Bronchial epithelial cell (primary cell): ENCODE data around the gene MANSC4. TPM values are rescaled to one million over a fixed set of nuclear protein-coding genes. Genes with fewer than 3 reads are reported as not detected.

Experiments used
- DNase-seq: peaks from one replicate; pipeline ENCODE4 v3.0.0-alpha.2; 2010; ENCODE audit warnings: low read depth
- FAIRE-seq: peaks from 2 replicates; lab custom pipeline; 2011; peaks lifted over from hg19 to GRCh38; lab: Jason Lieb, UNC
- H3K27me3 ChIP-seq: 2 replicates; pipeline ENCODE4 v1.5.1; 2011; ENCODE audit warnings: low read length; ENCODE audit not compliant: control insufficient read depth, insufficient read depth
- H3K36me3 ChIP-seq: 2 replicates; pipeline ENCODE4 v1.5.1; 2011; ENCODE audit warnings: low read length; ENCODE audit not compliant: control insufficient read depth, insufficient read depth
- H3K4me3 ChIP-seq: 2 replicates; pipeline ENCODE4 v1.5.1; 2011; ENCODE audit warnings: mild to moderate bottlenecking, low read depth, low read length, control low read depth
- CTCF ChIP-seq: IDR thresholded peaks from 2 replicates; pipeline ENCODE4 v1.5.1; 2011; ENCODE audit warnings: mild to moderate bottlenecking, moderate library complexity, low read length, control low read depth, inconsistent platforms; ENCODE audit not compliant: insufficient read depth, severe bottlenecking
- total RNA-seq: library from RNA; depleted of rRNA; stranded (reverse); fragments of >200 nt; gene quantifications from 2 replicates; pipeline ENCODE4 v1.2.1, GENCODE V29; 2014

MANSC4 gene
- total RNA-seq, 1 donor from 2014 or later = not detected

GRCh38 chr12:27800819-27801218 is 20.8 kb upstream of the MANSC4 start:
- FAIRE-seq (no peak), DNase-seq (no peak)
- H3K4me3 ChIP-seq = no peak overlapping the region
- peaks cover 3% of the 10 kb centered on the region for H3K36me3 ChIP-seq
- H3K27me3 ChIP-seq = no peaks in the 10 kb centered on the region
- no peak for TF ChIP-seq CTCF

DNA sequence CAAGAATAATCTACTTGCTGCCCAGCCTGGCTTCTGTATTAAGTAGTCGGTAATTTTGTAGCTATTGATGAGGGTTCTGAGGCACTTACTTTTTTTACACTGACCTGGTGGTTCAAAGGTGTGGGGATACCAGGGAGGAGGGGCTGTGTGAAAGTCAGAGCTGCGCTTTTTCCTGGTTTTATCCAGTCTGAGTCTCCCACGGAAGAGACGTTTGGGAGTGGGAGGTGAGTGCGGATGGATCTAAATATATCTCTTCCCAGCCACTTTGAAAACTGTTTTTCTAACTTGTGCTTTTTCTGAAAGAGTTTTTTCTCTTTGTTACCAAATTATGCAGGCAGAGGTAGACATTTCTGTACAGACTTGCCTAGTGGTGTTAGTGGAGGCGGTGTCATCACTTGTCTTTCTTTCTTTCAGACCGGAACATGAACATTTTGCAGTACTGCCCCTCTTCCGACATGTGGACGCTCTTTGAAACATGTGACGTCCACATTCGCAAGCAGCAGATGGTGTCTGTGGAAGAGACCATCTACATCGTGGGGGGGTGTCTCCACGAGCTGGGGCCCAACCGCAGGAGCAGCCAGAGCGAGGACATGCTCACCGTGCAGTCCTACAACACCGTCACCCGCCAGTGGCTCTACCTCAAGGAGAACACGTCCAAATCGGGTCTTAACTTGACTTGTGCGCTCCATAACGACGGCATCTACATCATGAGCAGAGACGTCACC is 17.4 kb upstream of the MANSC4 start:
- FAIRE-seq = peak; percentile 86
- peaks cover 6% of the 10 kb centered on the region for H3K36me3 ChIP-seq
- no peak for DNase-seq

DNA sequence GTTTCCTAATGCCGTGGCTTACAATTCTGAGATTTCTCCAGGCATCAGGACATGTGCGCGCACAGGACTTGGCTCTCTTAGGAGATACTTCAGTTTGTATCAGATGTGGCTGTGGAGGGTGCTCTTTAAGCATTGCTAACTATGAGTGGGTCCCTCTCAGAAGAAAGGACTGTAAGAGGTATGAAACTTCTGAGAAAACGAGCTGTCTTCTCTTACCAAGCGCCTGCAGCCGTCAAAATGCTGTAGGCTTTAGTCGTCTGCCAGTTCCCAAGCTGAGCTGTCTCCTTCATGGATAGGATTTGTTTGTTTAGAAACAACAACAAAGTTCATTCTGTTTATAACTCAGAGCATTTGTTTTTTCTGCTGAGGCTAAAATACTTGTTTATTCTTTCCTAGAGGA is 16.1 kb upstream of the MANSC4 start:
- peaks cover 15% of the 10 kb centered on the region for H3K36me3 ChIP-seq
- DNase-seq (no peak), FAIRE-seq (no peak)
- H3K27me3 ChIP-seq = no peaks in the 10 kb centered on the region
- TF ChIP-seq CTCF = no peak
- H3K4me3 ChIP-seq = no peak overlapping the region

More for the DNA sequence above, 17.4 kb upstream of the MANSC4 start:
- no peak for TF ChIP-seq CTCF
- no peaks in the 10 kb centered on the region for H3K27me3 ChIP-seq
- no peak overlapping the region for H3K4me3 ChIP-seq

GRCh38 chr12:27794818-27795584 is 15.0 kb upstream of the MANSC4 start:
- DNase-seq = no peak
- no peak for TF ChIP-seq CTCF
- Histone ChIP-seq H3K27me3 (no peaks in the 10 kb centered on the region), H3K4me3 (no peak overlapping the region), H3K36me3 (peaks cover 16% of the 10 kb centered on the region)
- no peak for FAIRE-seq

GRCh38 chr12:27790179-27790578 is 10.1 kb upstream of the MANSC4 start:
- H3K4me3 ChIP-seq = no peak overlapping the region
- no peak for TF ChIP-seq CTCF
- peaks cover 13% of the 10 kb centered on the region for H3K36me3 ChIP-seq
- DNase-seq (no peak), FAIRE-seq (no peak)
- H3K27me3 ChIP-seq = no peaks in the 10 kb centered on the region
